Type B pancreatic cell (in vitro differentiated cells): Measurements from ENCODE around the gene TAAR9. TPM values are rescaled to one million over a fixed set of nuclear protein-coding genes. Genes with fewer than 3 reads are reported as not detected.
A peak's percentile ranks its signal among the peaks of the same experiment; 100 is the strongest.
"Not testable (repeated sequence)": the region's sequence is repeated elsewhere in the genome, so short reads cannot be mapped to it uniquely, and the experiment has no call there.

Source experiments
- DNase-seq: peaks from one replicate; pipeline ENCODE4 v3.0.0; 2021; ENCODE audit warnings: mixed read lengths; ENCODE audit not compliant: unreplicated experiment; ENCODE audit errors: extremely low spot score
- H3K27ac Mint-ChIP-seq: 2 replicates; pipeline ENCODE4 v1.8.0; 2021; ENCODE audit warnings: mild to moderate bottlenecking, mixed read lengths
- H3K27me3 Mint-ChIP-seq: 2 replicates; pipeline ENCODE4 v1.8.0; 2021; ENCODE audit warnings: mixed read lengths
- H3K36me3 Mint-ChIP-seq: 2 replicates; pipeline ENCODE4 v1.8.0; 2021; ENCODE audit warnings: mixed read lengths
- H3K4me1 Mint-ChIP-seq: one replicate; pipeline ENCODE4 v1.8.0; 2021; ENCODE audit warnings: mixed read lengths; ENCODE audit not compliant: unreplicated experiment
- H3K4me3 Mint-ChIP-seq: 2 replicates; pipeline ENCODE4 v1.8.0; 2021; ENCODE audit warnings: mild to moderate bottlenecking, mixed read lengths
- H3K9me3 Mint-ChIP-seq: 2 replicates; pipeline ENCODE4 v1.8.0; 2021; ENCODE audit warnings: mixed read lengths
- total RNA-seq: library from RNA; stranded (reverse); gene quantifications from 2 replicates; pipeline ENCODE4 v1.2.1, GENCODE V29; 2021; ENCODE audit warnings: low replicate concordance
- TF ChIP-seq, protein P1 (sequence below): fragments of 200-600 bp; sonication (generic); conservative IDR thresholded peaks from 2 replicates; pipeline ENCODE4 v1.5.0; 2021; ENCODE audit warnings: antibody characterized with exemption, mild to moderate bottlenecking

The TAAR9 gene
- total RNA-seq, 1 donor from 2014 or later: not detected

DNA sequence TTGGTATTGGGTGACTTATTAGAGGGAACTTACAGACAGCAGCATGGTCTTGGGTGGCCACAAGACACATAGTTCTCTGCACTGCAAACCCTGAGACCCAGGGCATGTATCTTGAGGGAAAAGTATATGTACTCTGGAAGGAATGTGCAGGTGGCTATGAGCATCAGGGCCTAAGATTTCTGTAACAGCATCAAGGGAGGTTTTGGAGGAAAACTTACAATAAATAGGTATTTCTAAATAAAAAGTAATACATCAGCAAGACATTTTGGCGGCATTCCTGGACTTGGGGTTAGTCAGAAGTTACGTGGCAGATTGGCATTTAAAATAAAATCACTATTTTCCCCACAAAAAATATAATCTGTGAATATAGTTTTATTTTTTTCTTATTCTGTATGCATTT, 17.1 kb upstream of the TAAR9 start:
- H3K4me3 Mint-ChIP-seq: no peak overlapping the region
- no peak for DNase-seq
- TF ChIP-seq, protein P1, sequence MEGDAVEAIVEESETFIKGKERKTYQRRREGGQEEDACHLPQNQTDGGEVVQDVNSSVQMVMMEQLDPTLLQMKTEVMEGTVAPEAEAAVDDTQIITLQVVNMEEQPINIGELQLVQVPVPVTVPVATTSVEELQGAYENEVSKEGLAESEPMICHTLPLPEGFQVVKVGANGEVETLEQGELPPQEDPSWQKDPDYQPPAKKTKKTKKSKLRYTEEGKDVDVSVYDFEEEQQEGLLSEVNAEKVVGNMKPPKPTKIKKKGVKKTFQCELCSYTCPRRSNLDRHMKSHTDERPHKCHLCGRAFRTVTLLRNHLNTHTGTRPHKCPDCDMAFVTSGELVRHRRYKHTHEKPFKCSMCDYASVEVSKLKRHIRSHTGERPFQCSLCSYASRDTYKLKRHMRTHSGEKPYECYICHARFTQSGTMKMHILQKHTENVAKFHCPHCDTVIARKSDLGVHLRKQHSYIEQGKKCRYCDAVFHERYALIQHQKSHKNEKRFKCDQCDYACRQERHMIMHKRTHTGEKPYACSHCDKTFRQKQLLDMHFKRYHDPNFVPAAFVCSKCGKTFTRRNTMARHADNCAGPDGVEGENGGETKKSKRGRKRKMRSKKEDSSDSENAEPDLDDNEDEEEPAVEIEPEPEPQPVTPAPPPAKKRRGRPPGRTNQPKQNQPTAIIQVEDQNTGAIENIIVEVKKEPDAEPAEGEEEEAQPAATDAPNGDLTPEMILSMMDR: no peak
- no peaks in the 10 kb centered on the region for H3K36me3 Mint-ChIP-seq
- H3K27ac Mint-ChIP-seq: no peak overlapping the region
- peaks cover 4% of the 10 kb centered on the region for H3K27me3 Mint-ChIP-seq
- H3K4me1 Mint-ChIP-seq: no peaks in the 10 kb centered on the region
- no peaks in the 10 kb centered on the region for H3K9me3 Mint-ChIP-seq

DNA sequence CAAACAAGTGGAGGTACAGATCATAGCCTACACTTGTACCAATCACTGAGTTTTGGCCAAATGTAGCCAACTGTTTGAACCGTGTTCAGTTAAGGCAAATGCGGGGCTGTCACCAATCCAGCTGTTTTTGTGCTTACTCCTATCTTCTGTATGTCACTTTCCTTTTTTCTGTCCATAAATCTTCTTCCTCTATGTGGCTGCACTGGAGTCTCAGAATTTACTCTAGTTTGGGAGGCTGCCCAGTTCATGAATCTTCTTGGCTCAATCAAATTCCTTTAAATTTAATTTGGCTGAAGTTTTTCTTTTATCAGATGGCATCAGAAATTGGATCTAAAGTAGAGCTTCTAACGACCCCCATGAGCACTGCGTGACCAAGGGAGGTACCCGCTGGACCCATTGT, 13.4 kb upstream of the TAAR9 start:
- DNase-seq: no peak
- Mint-ChIP-seq H3K4me1 (no peaks in the 10 kb centered on the region), H3K36me3 (no peaks in the 10 kb centered on the region), H3K27me3 (peaks cover 6% of the 10 kb centered on the region), H3K9me3 (no peaks in the 10 kb centered on the region), H3K4me3 (no peak overlapping the region), H3K27ac (no peak overlapping the region)
- TF ChIP-seq, protein P1: no peak

DNA sequence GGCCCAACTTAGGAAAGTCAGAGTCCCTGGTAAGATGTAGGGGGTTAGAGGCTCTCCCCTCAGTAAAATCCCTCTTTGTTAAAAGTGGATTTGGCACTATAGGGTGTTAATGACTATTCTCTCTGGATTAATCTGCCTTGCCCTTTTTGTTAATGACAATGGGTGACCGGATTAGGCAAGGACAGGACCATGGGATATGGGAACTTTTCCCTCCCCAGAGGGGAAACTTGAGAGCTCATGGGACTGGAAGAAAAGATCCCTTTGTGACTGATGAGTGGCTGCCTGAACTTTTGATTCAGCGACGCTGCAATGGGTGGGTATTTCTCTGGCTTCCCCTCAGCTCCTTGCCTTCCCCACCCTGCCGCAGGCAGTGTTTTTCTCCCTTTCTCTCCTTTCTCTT, 12.2 kb upstream of the TAAR9 start:
- TF ChIP-seq, protein P1: no peak
- no peaks in the 10 kb centered on the region for H3K36me3 Mint-ChIP-seq

DNA sequence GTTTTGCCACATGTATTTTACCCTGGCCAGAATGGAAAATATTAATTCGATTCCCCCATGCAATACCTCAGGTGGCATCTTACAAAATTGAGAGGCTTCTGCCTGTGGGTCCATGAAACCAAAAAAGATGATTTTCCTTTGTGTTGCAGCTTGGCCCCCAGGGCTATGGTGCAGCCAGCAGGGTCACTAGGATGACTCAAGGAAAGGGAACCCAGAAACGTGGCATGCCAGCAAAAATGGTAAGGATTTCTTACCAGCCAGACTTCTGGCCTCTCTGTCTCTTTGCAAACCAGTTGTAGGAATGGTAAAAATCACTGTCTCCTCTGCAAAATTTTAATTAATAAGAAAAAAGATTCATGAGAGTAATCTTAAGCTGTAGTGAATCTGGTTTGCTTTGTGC, 11.6 kb upstream of the TAAR9 start:
- no peak for DNase-seq
- H3K4me3 Mint-ChIP-seq: no peak overlapping the region

More for the DNA sequence above, 12.2 kb upstream of the TAAR9 start:
- no peak for DNase-seq
- H3K9me3 Mint-ChIP-seq: no peaks in the 10 kb centered on the region
- no peak overlapping the region for H3K4me3 Mint-ChIP-seq
- no peak overlapping the region for H3K27ac Mint-ChIP-seq
- peaks cover 6% of the 10 kb centered on the region for H3K27me3 Mint-ChIP-seq
- no peaks in the 10 kb centered on the region for H3K4me1 Mint-ChIP-seq

DNA sequence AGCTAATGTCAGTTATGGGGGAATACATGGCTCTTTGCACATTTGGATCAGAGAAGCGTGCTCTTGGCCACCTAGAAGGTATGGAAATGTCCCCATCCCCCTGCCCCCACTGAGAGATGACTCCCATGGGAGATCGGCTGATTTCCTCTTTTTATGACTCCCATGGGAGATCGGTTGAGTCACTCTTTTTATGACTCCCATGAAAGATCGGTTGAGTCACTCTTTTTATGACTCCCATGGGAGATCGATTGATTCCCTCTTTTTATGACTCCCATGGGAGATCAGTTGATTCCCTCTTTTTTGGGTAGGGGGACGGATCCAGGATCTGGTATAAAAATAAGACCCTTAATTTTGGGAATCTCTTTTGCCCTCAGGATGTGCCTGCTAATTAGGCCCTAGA, 10.3 kb upstream of the TAAR9 start:
- Mint-ChIP-seq H3K9me3 (no peaks in the 10 kb centered on the region), H3K4me3 (no peak overlapping the region), H3K36me3 (no peaks in the 10 kb centered on the region), H3K27ac (no peak overlapping the region), H3K4me1 (no peaks in the 10 kb centered on the region), H3K27me3 (peaks cover 6% of the 10 kb centered on the region)
- DNase-seq: no peak
- TF ChIP-seq, protein P1: no peak

More for the DNA sequence above, 11.6 kb upstream of the TAAR9 start:
- H3K27me3 Mint-ChIP-seq: peaks cover 6% of the 10 kb centered on the region
- TF ChIP-seq, protein P1: no peak
- no peak overlapping the region for H3K27ac Mint-ChIP-seq
- H3K36me3 Mint-ChIP-seq: no peaks in the 10 kb centered on the region
- H3K4me1 Mint-ChIP-seq: no peaks in the 10 kb centered on the region
- no peaks in the 10 kb centered on the region for H3K9me3 Mint-ChIP-seq

DNA sequence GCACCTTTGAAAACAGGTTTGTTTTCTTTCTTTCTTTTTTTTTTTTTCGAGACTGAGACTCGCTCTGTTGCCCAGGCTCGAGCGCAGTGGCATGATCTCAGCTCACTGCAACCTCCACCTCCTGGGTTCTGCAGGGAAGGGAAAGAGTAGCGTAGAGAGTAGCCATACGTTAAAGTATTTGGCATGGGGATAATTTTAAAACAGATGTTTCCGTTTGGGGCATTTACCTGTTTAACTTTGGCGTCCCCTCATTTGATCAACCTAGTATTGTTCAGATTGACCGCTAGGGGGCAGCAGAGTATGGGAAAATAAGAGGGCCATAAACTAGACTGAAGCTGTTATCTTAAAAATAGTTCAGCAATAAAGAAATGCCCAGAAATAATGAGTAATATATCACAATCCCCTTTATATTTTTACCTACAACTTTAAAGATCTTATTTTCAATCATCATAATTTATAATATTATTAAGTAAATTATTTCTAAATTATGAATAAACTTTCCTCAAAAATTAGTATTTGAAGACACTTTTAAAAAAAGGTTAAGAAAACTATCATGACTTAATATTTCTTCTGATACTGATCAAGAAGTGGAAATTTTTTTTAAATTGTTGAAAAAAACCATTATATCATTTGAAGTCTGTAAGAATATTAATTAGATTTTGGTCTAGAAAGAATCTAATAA, 7.6 kb upstream of the TAAR9 start:
- H3K9me3 Mint-ChIP-seq: no peaks in the 10 kb centered on the region
- H3K27ac Mint-ChIP-seq: peak overlapping the region; percentile 62
- TF ChIP-seq, protein P1: peak; percentile 94
- peak overlapping the region; percentile 83 for H3K4me3 Mint-ChIP-seq
- no peak for DNase-seq
- H3K27me3 Mint-ChIP-seq: peaks cover 6% of the 10 kb centered on the region
- H3K36me3 Mint-ChIP-seq: no peaks in the 10 kb centered on the region
- no peaks in the 10 kb centered on the region for H3K4me1 Mint-ChIP-seq

DNA sequence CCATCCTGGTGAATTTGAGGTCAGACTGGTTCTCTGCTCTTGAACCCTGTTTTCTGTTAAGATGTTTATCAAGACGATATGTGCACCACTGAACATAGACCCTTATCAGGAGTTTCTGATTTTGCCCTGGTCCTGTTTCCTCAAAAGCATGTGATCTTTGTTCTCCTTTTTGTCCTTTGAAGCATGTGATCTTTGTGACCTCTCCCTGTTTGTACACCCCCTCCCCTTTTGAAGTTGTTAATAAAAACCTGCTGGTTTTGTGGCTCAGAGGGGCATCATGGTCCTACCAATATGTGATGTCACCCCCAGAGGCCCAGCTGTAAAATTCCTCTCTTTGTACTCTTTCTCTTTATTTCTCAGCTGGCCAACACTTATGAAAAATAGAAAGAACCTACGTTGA, 3.5 kb upstream of the TAAR9 start:
- not testable (repeated sequence) for H3K36me3 Mint-ChIP-seq, H3K4me1 Mint-ChIP-seq, H3K4me3 Mint-ChIP-seq, H3K27me3 Mint-ChIP-seq, DNase-seq, H3K27ac Mint-ChIP-seq, H3K9me3 Mint-ChIP-seq
